ENCODE results near the gene CLPX. TPM values are rescaled to one million over a fixed set of nuclear protein-coding genes. Genes with fewer than 3 reads are reported as not detected.

The CLPX gene
- total RNA-seq = 40.1 and 49.9 TPM in 2 replicates

DNA sequence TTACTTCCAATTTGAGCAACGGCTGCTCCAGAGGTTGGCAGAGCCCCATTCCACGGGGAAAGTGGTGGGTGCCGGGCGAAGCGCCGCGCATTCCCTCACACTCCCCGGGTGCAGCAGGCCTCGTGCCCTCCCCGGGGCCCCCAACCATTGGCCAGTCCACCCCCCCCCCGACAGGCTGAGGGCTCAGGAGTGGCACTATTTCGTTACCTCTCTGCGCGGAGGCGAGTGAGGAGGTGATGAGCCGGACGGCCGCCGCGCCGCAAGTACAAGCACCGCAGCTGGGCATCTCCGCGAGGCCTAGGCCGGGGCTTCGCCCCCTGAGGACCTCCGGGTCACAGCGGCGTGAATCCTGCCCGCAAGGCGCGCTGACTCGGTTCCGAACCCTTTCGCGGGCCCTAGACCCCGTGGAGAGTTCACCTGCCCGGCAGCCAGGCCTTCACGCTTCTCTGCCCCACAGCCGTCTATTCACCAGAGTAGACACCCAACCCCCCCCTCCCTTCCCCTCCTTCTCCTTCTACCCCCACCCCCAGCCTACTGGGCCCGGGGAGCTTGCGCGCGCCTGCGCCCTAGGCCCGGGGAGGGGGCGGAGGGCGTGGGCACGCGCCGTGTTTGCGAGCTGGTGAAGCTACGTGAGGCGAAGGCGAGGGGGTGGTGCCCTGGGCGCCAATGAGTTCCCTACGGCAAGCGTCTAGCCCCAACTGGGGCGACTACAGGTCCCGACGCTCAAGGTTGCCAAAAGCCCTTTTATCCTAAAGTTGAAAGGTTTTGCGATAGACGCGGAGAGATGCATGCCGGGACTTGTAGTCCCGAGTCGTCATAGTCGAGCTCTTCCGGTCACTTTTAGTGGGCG is at the start of gene CLPX:
CLPX (minus strand) TSS at position 475 of the 850 bp plus-strand sequence; CDS start at position 286, 189 bp downstream.

DNA sequence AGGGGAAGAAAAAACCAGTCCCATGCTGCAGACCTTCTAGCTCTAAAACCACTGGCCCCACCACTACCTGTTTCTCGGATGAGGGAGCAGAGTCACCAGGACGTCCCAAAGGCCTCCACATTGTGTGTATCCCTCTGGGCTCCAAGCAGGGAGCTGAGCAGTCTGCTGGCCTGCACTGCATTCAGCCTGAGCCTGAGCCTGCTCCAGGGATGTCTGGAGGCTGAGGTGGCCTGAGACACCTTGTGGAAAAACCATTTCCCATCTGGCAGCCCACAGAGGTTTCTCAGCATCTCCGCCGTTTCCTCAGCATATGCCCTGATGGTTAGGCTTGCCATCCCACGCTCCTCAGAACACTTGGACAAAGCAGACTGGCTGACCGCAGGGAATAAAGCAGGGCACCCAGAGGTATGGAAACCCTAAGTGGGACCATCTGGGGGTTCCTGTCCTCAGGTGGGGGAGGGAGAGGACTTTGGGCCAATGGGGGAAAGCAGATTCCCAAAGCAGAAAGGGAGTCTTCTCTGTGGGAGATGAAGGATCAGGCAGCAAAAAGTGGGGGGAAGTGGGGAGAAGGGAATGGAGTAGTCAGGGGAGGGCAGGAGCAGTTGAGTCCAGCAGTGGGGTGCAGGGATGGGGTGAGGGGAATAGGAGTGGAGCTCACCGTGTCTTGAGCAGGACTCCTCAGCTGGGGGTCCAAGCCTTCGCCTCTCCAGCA is 25.8 kb upstream of the CLPX start, which contains the start of gene CILP:
CILP (minus strand) TSS at position 704 of the 712 bp plus-strand sequence. CDS start 1,718 bp downstream, outside the sequence.

DNA sequence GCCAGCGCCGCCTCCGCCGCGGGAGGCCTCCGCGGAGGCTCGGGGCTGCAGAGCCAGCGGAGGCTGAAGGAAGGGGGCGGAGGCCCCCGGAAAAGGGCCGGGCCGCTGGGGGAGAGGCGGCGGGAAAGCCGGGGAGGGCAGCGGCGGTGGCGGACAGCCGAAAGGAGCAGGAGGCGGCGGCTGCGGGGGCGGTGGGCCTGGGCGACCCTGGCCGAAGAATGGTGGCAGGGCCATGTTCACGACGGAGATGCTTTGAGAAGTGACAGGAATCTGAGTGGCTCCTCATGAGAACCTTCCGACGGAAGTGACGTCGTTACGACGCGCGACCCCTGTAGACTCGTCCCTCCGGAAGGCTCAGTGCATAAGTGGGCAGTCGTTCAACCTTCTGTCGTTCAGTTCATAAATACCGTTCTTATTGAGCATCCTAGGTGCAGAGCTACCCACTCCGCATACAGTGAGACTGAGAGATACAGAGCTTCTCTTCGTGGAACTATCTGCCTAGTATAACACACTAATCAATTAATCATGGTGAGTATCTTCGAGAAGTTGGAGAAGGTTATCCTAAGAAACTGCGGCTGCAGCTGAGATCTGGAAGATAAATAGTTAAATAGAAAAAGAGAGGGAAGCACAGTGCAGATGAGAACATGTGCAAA is 51.5 kb downstream of the CLPX start, which contains the start of gene PDCD7:
PDCD7 (minus strand) TSS at position 261 of the 653 bp plus-strand sequence; CDS start at position 234, 27 bp downstream.

DNA sequence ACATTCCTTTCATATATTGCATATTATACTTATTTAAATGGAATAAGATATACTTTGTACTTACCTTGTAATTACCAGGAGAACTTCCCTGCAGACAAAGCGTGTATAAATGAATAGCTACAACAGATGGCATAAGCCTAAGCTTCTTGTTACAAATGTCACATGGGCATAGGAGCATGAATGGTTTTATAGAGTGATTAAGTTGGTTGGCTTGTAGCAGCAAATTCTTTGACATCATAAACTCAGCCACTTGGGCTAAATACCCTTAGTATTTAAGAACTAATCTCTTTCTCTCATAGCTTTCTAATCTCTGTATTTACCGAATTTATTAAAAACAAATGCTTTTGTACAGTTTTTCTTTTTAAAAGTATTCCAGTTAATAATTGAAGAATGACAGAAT is 70.1 kb downstream of the CLPX start, which contains the start of gene UBAP1L:
UBAP1L (minus strand) TSS at position 115 of the 400 bp plus-strand sequence. CDS start 8,985 bp downstream, outside the sequence.

Other genes with a start within 250 kb of the CLPX start
- 58.7 and 76.7 TPM in 2 replicates for gene SPG21, start 195.4 kb downstream of the CLPX start, total RNA-seq
- 15.3 and 16.5 TPM in 2 replicates for gene MTFMT, start 155.7 kb downstream of the CLPX start, total RNA-seq
- gene SLC51B, start 140.0 kb downstream of the CLPX start, total RNA-seq = not detected in 2 replicates
- gene RASL12, start 117.4 kb downstream of the CLPX start, total RNA-seq = not detected in 2 replicates
- not detected in 2 replicates for gene KBTBD13, start 108.6 kb downstream of the CLPX start, total RNA-seq
- 3.1 and 11.8 TPM in 2 replicates for gene UBAP1L, start 70.1 kb downstream of the CLPX start, total RNA-seq
- gene PDCD7, start 51.5 kb downstream of the CLPX start, total RNA-seq = 10.9 and 14.1 TPM in 2 replicates
- gene CILP, start 26.1 kb upstream of the CLPX start, total RNA-seq = under 0.01 TPM in 1 of 2 replicates, not detected in the other
- 1.9 and 2.1 TPM in 2 replicates for gene PARP16, start 101.5 kb upstream of the CLPX start, total RNA-seq
- not detected in 2 replicates for gene RNU5A-1, start 110.7 kb upstream of the CLPX start, total RNA-seq
- not detected in 2 replicates for gene RNU5B-1, start 119.3 kb upstream of the CLPX start, total RNA-seq
- gene IGDCC3, start 192.7 kb upstream of the CLPX start, total RNA-seq = 0.09 TPM in 1 of 2 replicates, not detected in the other
- gene IGDCC4, start 237.6 kb upstream of the CLPX start, total RNA-seq = under 0.01 and 0.09 TPM in 2 replicates